UCSD-AML1 (cell line): Measurements from ENCODE around the gene TBXAS1.
"Not testable (repeated sequence)": the region's sequence is repeated elsewhere in the genome, so short reads cannot be mapped to it uniquely, and the experiment has no call there.

Experiments
- DNase-seq: peaks from one replicate; lab custom pipeline; 2025; ENCODE audit not compliant: unreplicated experiment; lab: John Stamatoyannopoulos, UW

The TBXAS1 gene

GRCh38 chr7:139825666-139826290 is 3.3 kb upstream of the TBXAS1 start:
- DNase-seq, result no peak

- DNase-seq, result no peak
Measured at GRCh38 chr7:139827042-139827441, 2.0 kb upstream of the TBXAS1 start.

- no peak for DNase-seq
Measured at GRCh38 chr7:139828446-139828845, 618 bp upstream of the TBXAS1 start.

- no peak for DNase-seq
Measured at GRCh38 chr7:139829775-139830117, 682 bp downstream of the TBXAS1 start.

- DNase-seq, result no peak
Measured at GRCh38 chr7:139830292-139830691, 1.2 kb downstream of the TBXAS1 start.

GRCh38 chr7:139830782-139831501 is 1.9 kb downstream of the TBXAS1 start:
- DNase-seq, result no peak

GRCh38 chr7:139835848-139836247 is 6.8 kb downstream of the TBXAS1 start:
- not testable (repeated sequence) for DNase-seq

- not testable (repeated sequence) for DNase-seq
Measured at GRCh38 chr7:139837291-139837690, 8.2 kb downstream of the TBXAS1 start.

GRCh38 chr7:139838276-139838675 is 9.2 kb downstream of the TBXAS1 start:
- DNase-seq, result no peak

GRCh38 chr7:139838876-139839275 is 9.8 kb downstream of the TBXAS1 start:
- DNase-seq, result no peak

- DNase-seq, result no peak
Measured at GRCh38 chr7:139840776-139841175, 11.7 kb downstream of the TBXAS1 start.

GRCh38 chr7:139842401-139843210 is 13.5 kb downstream of the TBXAS1 start:
- no peak for DNase-seq

- DNase-seq, result not testable (repeated sequence)
Measured at GRCh38 chr7:139843211-139843537, 14.1 kb downstream of the TBXAS1 start.

- DNase-seq, result no peak
Measured at GRCh38 chr7:139844779-139845442, 15.8 kb downstream of the TBXAS1 start.

GRCh38 chr7:139845443-139845805 is 16.4 kb downstream of the TBXAS1 start:
- no peak for DNase-seq

- no peak for DNase-seq
Measured at GRCh38 chr7:139846297-139846696, 17.2 kb downstream of the TBXAS1 start.

- no peak for DNase-seq
Measured at GRCh38 chr7:139848274-139848673, 19.2 kb downstream of the TBXAS1 start.

GRCh38 chr7:139850906-139851305 is 21.8 kb downstream of the TBXAS1 start:
- DNase-seq, result no peak

GRCh38 chr7:139851770-139852481 is 22.9 kb downstream of the TBXAS1 start:
- DNase-seq, result no peak

- DNase-seq, result no peak
Measured at GRCh38 chr7:139852482-139852845, 23.4 kb downstream of the TBXAS1 start.

GRCh38 chr7:139853506-139854123 is 24.6 kb downstream of the TBXAS1 start:
- no peak for DNase-seq
